GM19193 (cell line): ENCODE results near the gene BCR.

ENCODE experiments used
- POLR2A ChIP-seq: IDR thresholded peaks from 4 replicates; pipeline ENCODE4 v1.6.1; 2011; ENCODE audit not compliant: insufficient read depth, insufficient read length; ENCODE audit errors: extremely low read depth

Gene BCR

GRCh38 chr22:23268139-23268712, 87.9 kb downstream of the BCR start:
- TF ChIP-seq POLR2A = no peak

- no peak for TF ChIP-seq POLR2A
Observed at GRCh38 chr22:23268877-23269276, 88.6 kb downstream of the BCR start.

GRCh38 chr22:23269441-23270211, 89.3 kb downstream of the BCR start:
- TF ChIP-seq POLR2A = no peak

- TF ChIP-seq POLR2A = no peak
Observed at GRCh38 chr22:23270212-23270733, 90.0 kb downstream of the BCR start.

- TF ChIP-seq POLR2A = no peak
Observed at GRCh38 chr22:23270798-23271596, 90.7 kb downstream of the BCR start.

GRCh38 chr22:23271597-23271908, 91.2 kb downstream of the BCR start:
- no peak for TF ChIP-seq POLR2A

GRCh38 chr22:23272371-23272770, 92.1 kb downstream of the BCR start:
- no peak for TF ChIP-seq POLR2A

- no peak for TF ChIP-seq POLR2A
Observed at GRCh38 chr22:23272834-23273233, 92.5 kb downstream of the BCR start.

GRCh38 chr22:23273445-23274145, 93.3 kb downstream of the BCR start:
- no peak for TF ChIP-seq POLR2A

GRCh38 chr22:23274146-23274526, 93.8 kb downstream of the BCR start:
- no peak for TF ChIP-seq POLR2A

- TF ChIP-seq POLR2A = no peak
Observed at GRCh38 chr22:23274891-23275694, 94.8 kb downstream of the BCR start.

- no peak for TF ChIP-seq POLR2A
Observed at GRCh38 chr22:23275751-23276150, 95.4 kb downstream of the BCR start.

- no peak for TF ChIP-seq POLR2A
Observed at GRCh38 chr22:23276656-23277582, 96.6 kb downstream of the BCR start.
